Ammon's horn (tissue), 1 donor: ENCODE results near the gene PTRHD1.

Experiments
- DNase-seq: peaks from one replicate; pipeline ENCODE4 v3.0.0-alpha.2; 2016; ENCODE audit warnings: low spot score

The PTRHD1 gene

DNA sequence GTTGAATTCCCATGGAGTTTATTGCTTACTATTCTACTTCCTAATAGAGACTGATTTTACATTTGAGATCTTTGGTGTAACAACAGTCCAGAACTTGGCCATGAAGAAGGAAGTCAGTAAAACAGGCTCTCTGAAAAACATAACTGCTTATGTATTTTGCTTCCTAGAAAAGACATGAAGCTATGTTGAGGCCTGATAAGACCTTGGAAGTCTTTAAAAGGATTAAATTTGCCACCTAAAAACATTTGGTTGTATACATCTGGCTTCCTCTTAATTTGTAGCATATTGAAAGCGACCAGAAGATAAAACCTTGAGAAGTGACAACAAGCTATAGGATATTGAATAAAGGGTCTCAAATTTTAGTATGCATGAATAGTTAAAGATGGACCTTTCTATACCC, 36.4 kb downstream of the PTRHD1 start:
- DNase-seq, result no peak

DNA sequence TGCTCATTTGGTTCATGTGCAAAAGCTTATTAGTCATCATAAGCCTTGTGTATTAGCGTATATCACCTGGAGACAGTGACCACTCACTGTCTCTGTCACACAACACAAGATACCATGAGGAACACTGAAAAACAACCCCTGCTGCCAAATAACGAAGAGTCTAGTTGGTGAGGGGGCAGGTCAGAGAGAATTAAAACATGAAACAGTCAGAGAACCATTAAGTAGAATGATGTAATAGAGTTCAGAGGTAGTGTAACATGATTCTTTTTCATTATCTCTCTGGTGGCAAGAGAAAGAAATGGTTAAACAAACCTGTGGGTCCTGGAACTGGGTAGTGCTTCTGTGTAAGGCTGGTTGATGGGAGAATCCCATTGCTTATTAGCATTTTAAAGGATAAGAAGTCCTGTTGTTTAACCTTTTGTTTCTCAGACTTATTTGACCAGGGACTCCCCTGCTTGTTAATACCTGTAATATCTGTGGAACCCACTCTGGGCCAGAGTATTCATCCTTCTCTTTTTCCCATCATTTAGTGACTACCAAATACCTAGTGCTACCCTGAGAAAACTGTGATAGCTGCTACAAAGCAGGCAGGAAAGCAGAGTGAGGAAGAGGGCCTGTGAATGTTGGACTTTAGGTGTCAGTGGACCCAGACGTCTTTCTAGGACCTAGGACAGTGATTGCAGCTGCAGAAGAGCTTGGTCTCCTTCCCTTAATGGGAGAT, 38.0 kb downstream of the PTRHD1 start:
- DNase-seq, result no peak

DNA sequence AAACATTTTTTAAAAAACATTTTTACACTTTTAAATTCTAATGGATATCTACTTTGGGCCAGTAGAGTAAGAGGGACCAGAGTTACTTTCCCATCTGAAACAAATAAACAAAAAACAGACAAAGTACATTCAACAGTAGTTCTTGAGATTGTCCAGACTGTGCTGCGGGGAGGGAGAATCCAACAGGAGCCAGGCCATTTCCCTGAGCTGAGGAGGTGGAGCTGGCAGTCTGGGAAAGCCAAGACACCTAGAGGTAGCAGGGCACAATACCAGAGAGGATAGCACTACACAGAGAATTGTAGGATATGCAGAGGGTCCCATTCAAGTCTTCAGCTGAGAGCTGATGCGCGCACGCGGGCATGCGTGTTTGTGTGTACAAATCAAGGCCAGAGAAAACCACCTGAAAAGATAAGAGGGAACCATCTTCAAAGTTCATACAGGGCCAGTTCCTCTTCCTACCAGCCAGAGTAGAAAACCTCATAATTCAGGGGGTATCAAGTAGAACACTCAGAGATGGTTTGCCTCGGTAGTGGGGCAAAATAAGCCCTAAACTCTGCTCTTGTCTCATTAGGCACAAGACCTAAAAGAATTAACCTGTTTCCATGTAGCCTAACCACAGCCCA, 44.0 kb downstream of the PTRHD1 start:
- DNase-seq, result no peak

DNA sequence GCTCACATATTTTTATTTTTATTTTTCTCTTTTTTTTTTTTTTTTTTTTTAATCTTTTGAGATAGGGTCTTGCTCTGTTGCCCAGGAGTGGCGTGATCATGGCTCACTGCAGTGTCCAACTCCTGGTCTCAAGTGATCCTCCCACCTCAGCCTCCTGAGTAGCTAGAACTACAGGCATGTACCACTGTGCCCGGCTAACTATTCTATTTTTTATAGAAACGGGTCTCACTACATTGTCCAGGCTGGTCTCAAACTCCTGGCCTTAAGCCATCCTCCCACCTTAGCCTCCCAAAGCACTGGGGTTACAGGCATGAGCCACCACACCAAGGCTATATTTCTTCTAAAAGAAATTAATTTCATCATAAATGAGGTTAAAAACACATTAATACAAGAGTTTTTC, 45.9 kb downstream of the PTRHD1 start:
- no peak for DNase-seq

DNA sequence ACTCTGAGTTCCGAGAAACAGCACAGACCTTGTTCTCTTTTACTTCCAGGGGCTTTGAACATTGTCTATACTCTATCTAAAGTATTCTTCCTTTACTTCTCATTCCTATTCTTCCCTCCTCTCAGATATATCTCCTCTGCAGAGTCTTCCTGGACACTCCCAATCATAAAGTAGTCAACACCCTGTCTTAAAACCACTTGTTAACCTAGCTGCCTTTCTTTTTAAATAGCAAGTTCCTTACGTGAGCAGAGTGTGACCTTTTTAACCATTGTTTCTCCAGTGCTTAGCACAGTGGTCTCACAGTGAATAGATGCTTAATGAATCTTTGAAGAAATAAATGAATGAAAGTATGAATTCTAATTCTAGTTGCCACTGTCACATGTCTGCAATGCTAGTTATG, 47.4 kb downstream of the PTRHD1 start:
- no peak for DNase-seq

DNA sequence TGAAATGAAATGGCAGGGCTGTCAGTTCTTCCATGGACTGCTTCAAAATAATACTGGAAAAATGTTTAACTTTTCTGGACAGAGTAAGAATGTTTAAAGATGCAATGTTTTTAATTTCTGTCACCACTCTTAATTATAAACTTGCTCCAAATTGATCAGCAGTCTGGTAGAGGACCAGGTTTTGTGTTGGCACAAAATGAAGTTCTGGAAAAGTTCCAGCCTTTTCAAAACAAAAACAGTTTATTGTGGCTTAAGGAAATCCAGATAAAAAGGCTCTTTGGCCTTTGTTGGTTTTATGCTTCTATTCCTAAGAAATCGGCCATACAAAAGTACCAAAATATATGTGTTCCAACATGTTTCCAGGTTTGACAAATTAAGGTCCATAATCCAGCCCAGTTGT, 48.8 kb downstream of the PTRHD1 start:
- DNase-seq, result no peak

DNA sequence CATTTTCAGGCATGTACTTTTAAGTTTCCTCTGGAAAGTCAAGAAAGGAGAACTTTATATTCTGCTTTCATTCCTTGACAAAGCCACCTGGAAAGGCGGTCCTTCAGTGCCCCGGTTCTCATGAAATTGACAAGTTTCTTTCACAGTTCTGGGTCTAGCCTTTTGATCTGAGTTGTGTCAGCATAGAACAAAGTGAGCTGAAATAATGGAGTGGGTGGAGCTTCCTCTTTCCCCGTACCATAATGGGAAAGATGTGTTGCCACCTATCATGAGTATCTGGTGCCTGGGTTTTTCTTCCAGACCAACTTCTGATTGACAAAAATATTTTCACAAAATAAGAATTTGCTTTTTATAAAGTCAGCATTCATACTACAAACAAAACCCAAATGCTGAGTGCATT, 49.3 kb downstream of the PTRHD1 start:
- no peak for DNase-seq

DNA sequence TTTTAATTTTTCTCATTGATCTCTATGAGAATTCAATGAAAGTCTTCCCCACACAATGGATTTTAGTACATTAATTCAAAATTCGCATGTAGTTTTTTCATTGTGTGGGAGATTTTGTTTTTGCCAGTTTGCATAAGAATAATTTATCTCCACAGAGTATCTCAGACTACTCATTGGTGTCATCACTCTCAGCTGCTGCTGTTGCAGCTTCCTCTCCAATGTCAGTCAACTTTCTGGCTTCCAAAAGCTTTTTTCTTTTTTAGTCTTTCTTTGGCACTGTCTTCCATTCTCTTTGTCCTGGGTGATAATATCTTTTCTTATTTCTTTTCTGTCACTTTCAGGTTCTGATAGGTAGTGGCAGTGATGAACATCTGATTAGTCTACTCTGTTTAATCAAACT, 50.5 kb downstream of the PTRHD1 start:
- DNase-seq, result no peak

DNA sequence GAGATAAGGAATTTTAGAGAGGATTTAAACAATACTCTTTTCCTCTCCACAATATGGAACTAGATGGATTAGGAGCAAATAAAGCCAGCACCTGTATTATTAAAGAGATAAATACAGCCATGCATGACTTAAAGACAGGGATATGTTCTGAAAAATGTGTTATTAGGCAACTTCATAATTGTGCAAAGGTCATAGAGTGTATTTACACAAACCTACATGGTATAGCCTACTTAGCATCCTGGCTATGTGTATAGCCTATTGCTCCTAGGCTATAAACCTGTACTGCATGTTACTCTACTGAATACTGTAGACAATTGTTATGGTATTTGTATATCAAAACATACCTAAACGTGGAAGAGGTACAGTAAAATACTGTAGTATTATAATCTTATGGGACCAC, 53.0 kb downstream of the PTRHD1 start:
- DNase-seq, result no peak
